ENCODE data around the gene RETREG2. TPM values are rescaled to one million over a fixed set of nuclear protein-coding genes. Genes with fewer than 3 reads are reported as not detected.

The RETREG2 gene
- total RNA-seq = 70.0 to 75.2 TPM (median 74.2 TPM) in 3 replicates

- H3K4me3 Mint-ChIP-seq = peak within 1 kb of the TSS; percentile 82
- TF ChIP-seq CTCF (IDR thresholded peaks at IDR 0.05; ENCODE audit: unreplicated experiment) = no peak
- H3K9me3 Mint-ChIP-seq = no peaks in the 10 kb centered on the region
- peaks cover 24% of the 10 kb centered on the region for H3K36me3 Mint-ChIP-seq
- H3K4me1 Mint-ChIP-seq = peaks cover 24% of the 10 kb centered on the region
- peak; percentile 78 to 81 for DNase-seq (ENCODE audit: low spot score in 2 of 2, unreplicated experiment in 2 of 2)
- H3K27me3 Mint-ChIP-seq (ENCODE audit: low read depth) = no peaks in the 10 kb centered on the region
- H3K27ac Mint-ChIP-seq = peak within 1 kb of the TSS; percentile 99
Measured at GRCh38 chr2:219177552-219178376, at the start of gene RETREG2. TSS of gene RETREG2 (plus strand) at chr2:219178275. CDS start at chr2:219178353, 78 bp downstream.

- H3K4me1 Mint-ChIP-seq = peaks cover 23% of the 10 kb centered on the region
- H3K9me3 Mint-ChIP-seq = no peaks in the 10 kb centered on the region
- TF ChIP-seq CTCF (IDR thresholded peaks at IDR 0.05; ENCODE audit: unreplicated experiment) = no peak
- no peaks in the 10 kb centered on the region for H3K36me3 Mint-ChIP-seq
- H3K4me3 Mint-ChIP-seq = no peak overlapping the region
- no peaks in the 10 kb centered on the region for H3K27me3 Mint-ChIP-seq (ENCODE audit: low read depth)
- no peak for DNase-seq (ENCODE audit: low spot score in 2 of 2, unreplicated experiment in 2 of 2)
- no peak overlapping the region for H3K27ac Mint-ChIP-seq
Measured at GRCh38 chr2:219128396-219128795, 49.7 kb upstream of the RETREG2 start.

- TF ChIP-seq CTCF (IDR thresholded peaks at IDR 0.05; ENCODE audit: unreplicated experiment) = no peak
- DNase-seq (ENCODE audit: low spot score in 2 of 2, unreplicated experiment in 2 of 2) = no peak
- Mint-ChIP-seq H3K27me3 (ENCODE audit: low read depth) (no peaks in the 10 kb centered on the region), H3K27ac (no peak overlapping the region), H3K4me1 (peaks cover 14% of the 10 kb centered on the region), H3K4me3 (no peak overlapping the region), H3K9me3 (no peaks in the 10 kb centered on the region), H3K36me3 (no peaks in the 10 kb centered on the region)
Measured at GRCh38 chr2:219129589-219129988, 48.5 kb upstream of the RETREG2 start.

GRCh38 chr2:219131327-219131726 lies 46.7 kb upstream of the RETREG2 start:
- Mint-ChIP-seq H3K27ac (no peak overlapping the region), H3K9me3 (no peaks in the 10 kb centered on the region), H3K36me3 (no peaks in the 10 kb centered on the region), H3K4me1 (peaks cover 4% of the 10 kb centered on the region), H3K27me3 (ENCODE audit: low read depth) (no peaks in the 10 kb centered on the region), H3K4me3 (no peak overlapping the region)
- TF ChIP-seq CTCF (IDR thresholded peaks at IDR 0.05; ENCODE audit: unreplicated experiment) = no peak
- DNase-seq (ENCODE audit: low spot score in 2 of 2, unreplicated experiment in 2 of 2) = no peak

GRCh38 chr2:219131744-219132143 lies 46.3 kb upstream of the RETREG2 start:
- no peaks in the 10 kb centered on the region for H3K36me3 Mint-ChIP-seq
- no peaks in the 10 kb centered on the region for H3K9me3 Mint-ChIP-seq
- H3K27ac Mint-ChIP-seq = no peak overlapping the region
- no peak for DNase-seq (ENCODE audit: low spot score in 2 of 2, unreplicated experiment in 2 of 2)
- H3K4me3 Mint-ChIP-seq = no peak overlapping the region
- peaks cover 4% of the 10 kb centered on the region for H3K4me1 Mint-ChIP-seq
- H3K27me3 Mint-ChIP-seq (ENCODE audit: low read depth) = no peaks in the 10 kb centered on the region
- no peak for TF ChIP-seq CTCF (IDR thresholded peaks at IDR 0.05; ENCODE audit: unreplicated experiment)
